H1 (cell line): ENCODE data around the gene CRYBG1. TPM values are rescaled to one million over a fixed set of nuclear protein-coding genes. Genes with fewer than 3 reads are reported as not detected.

ENCODE experiments used
- CTCF ChIA-PET: fragments of 300-600 bp; sonication (Branson Sonifier 250); formaldehyde crosslinking; loops from one replicate; lab custom pipeline; 2021; ENCODE audit not compliant: partially characterized antibody; lab: Charles Lee
- POLR2A ChIA-PET: fragments of 300-600 bp; sonication (Branson Sonifier 250); formaldehyde crosslinking; loops from one replicate; lab custom pipeline; 2021; ENCODE audit warnings: inconsistent platforms; ENCODE audit not compliant: partially characterized antibody; lab: Charles Lee
- DNase-seq, 2 experiments: peaks; one replicate each; pipeline versions ENCODE4 v3.0.0 to v3.0.0-alpha.2; 2010 to 2022; ENCODE audit warnings: low spot score in 2 of 2, low read depth in 1 of 2, mixed read lengths in 1 of 2
- FAIRE-seq: peaks from 2 replicates; lab custom pipeline; 2011; peaks lifted over from hg19 to GRCh38; lab: Jason Lieb, UNC
- H2AFZ ChIP-seq: 2 replicates; pipeline ENCODE4 v1.8.1; 2012; ENCODE audit warnings: low read length, inconsistent platforms
- H2AK5ac ChIP-seq: 2 replicates; pipeline ENCODE4 v1.6.1; 2013; ENCODE audit warnings: low read depth, low read length
- H2BK120ac ChIP-seq: replicated peaks from 2 replicates; pipeline ENCODE3; 2013; ENCODE audit warnings: low read depth, low read length, inconsistent platforms
- H2BK12ac ChIP-seq: 2 replicates; pipeline ENCODE4 v1.6.1; 2013; ENCODE audit warnings: low read depth, low read length
- H2BK15ac ChIP-seq: 2 replicates; pipeline ENCODE4 v1.6.1; 2013; ENCODE audit warnings: low read length
- H2BK20ac ChIP-seq: 2 replicates; pipeline ENCODE4 v1.6.1; 2013; ENCODE audit warnings: low read length
- H2BK5ac ChIP-seq: 2 replicates; pipeline ENCODE4 v1.6.1; 2013; ENCODE audit warnings: low read depth, low read length
- H3K14ac ChIP-seq: 2 replicates; pipeline ENCODE4 v1.6.1; 2013; ENCODE audit warnings: inconsistent platforms; ENCODE audit not compliant: insufficient read length
- H3K18ac ChIP-seq: 2 replicates; pipeline ENCODE4 v1.6.1; 2013; ENCODE audit warnings: low read length; ENCODE audit errors: extremely low read depth
- H3K23ac ChIP-seq: 2 replicates; pipeline ENCODE4 v1.6.1; 2013; ENCODE audit warnings: inconsistent platforms; ENCODE audit not compliant: insufficient read length
- H3K23me2 ChIP-seq: 2 replicates; pipeline ENCODE4 v1.6.1; 2013; ENCODE audit warnings: low read depth, low read length
- H3K27ac ChIP-seq: 2 replicates; pipeline ENCODE4 v1.6.1; 2011; ENCODE audit warnings: low read depth, low read length, inconsistent platforms
- H3K27me3 ChIP-seq, 4 experiments: replicated peaks in 1 of 4; 1 replicate in 1 of 4; 2 replicates in 3 of 4; pipeline versions ENCODE4 v1.6.1 to v1.8.1; 2011 to 2013; ENCODE audit warnings: low read length in 3 of 4, mild to moderate bottlenecking in 3 of 4, inconsistent platforms in 2 of 4, mixed read lengths in 2 of 4, moderate library complexity in 1 of 4; ENCODE audit not compliant: control insufficient read depth in 3 of 4, insufficient read depth in 3 of 4; ENCODE audit errors: extremely low read depth in 1 of 4
- H3K36me3 ChIP-seq, 4 experiments: 2 replicates each; pipeline versions ENCODE4 v1.6.1 to v1.8.1; 2011 to 2013; ENCODE audit warnings: mild to moderate bottlenecking in 4 of 4, low read length in 3 of 4, moderate library complexity in 2 of 4, control low read depth in 1 of 4, inconsistent platforms in 1 of 4; ENCODE audit not compliant: insufficient read depth in 4 of 4, control insufficient read depth in 2 of 4
- H3K4ac ChIP-seq: replicated peaks from 2 replicates; pipeline ENCODE3; 2013; ENCODE audit warnings: low read length, low read depth, mixed read lengths, inconsistent platforms; ENCODE audit not compliant: insufficient read length
- H3K4me1 ChIP-seq, 4 experiments: replicated peaks in 1 of 4; 1 replicate in 1 of 4; 2 replicates in 3 of 4; pipeline versions ENCODE4 v1.6.1 to v1.8.1; 2011 to 2013; ENCODE audit warnings: low read length in 3 of 4, inconsistent platforms in 2 of 4, mixed read lengths in 1 of 4; ENCODE audit not compliant: insufficient read depth in 4 of 4, control insufficient read depth in 3 of 4
- H3K4me2 ChIP-seq, 2 experiments: 2 replicates each; pipeline versions ENCODE4 v1.6.1 to v1.8.1; 2011 to 2013; ENCODE audit warnings: low read depth in 2 of 2, low read length in 2 of 2, control low read depth in 1 of 2, inconsistent platforms in 1 of 2, mild to moderate bottlenecking in 1 of 2; ENCODE audit not compliant: insufficient read depth in 1 of 2
- H3K4me3 ChIP-seq, 4 experiments: fragments of 200-600, 300-600 bp in 1 of 4; sonication (generic), shearing (Covaris generic), sonication (Bioruptor Twin) in 1 of 4; 2 replicates each; pipeline versions ENCODE4 v1.5.1 to v1.8.1; 2011 to 2016; ENCODE audit warnings: low read length in 4 of 4, low read depth in 3 of 4, control low read depth in 2 of 4, inconsistent platforms in 2 of 4, mild to moderate bottlenecking in 2 of 4, mixed read lengths in 1 of 4, moderate library complexity in 1 of 4; ENCODE audit not compliant: insufficient read depth in 2 of 4; ENCODE audit errors: extremely low read depth in 1 of 4
- H3K56ac ChIP-seq: replicated peaks from 2 replicates; pipeline ENCODE3; 2013; ENCODE audit warnings: low read depth, mild to moderate bottlenecking, mixed read lengths, low read length, inconsistent platforms; ENCODE audit not compliant: insufficient read length
- H3K79me1 ChIP-seq: 2 replicates; pipeline ENCODE4 v1.6.1; 2013; ENCODE audit warnings: low read depth, low read length, control low read depth
- H3K79me2 ChIP-seq, 2 experiments: 2 replicates each; pipeline versions ENCODE4 v1.6.1 to v1.8.1; 2012 to 2013; ENCODE audit warnings: low read length in 2 of 2, mild to moderate bottlenecking in 2 of 2, inconsistent platforms in 1 of 2; ENCODE audit not compliant: insufficient read depth in 2 of 2, control insufficient read depth in 1 of 2
- H3K9ac ChIP-seq, 4 experiments: replicated peaks in 1 of 4; 1 replicate in 1 of 4; 2 replicates in 3 of 4; pipeline versions ENCODE4 v1.6.1 to v1.8.1; 2011 to 2013; ENCODE audit warnings: low read depth in 3 of 4, low read length in 3 of 4, control low read depth in 2 of 4, mild to moderate bottlenecking in 2 of 4, moderate library complexity in 2 of 4, inconsistent platforms in 1 of 4; ENCODE audit errors: extremely low read depth in 1 of 4
- H3K9me3 ChIP-seq, 2 experiments: 2 replicates each; pipeline versions ENCODE4 v1.6.1 to v1.8.1; 2012 to 2013; ENCODE audit warnings: mild to moderate bottlenecking in 2 of 2, moderate library complexity in 2 of 2, control low read depth in 1 of 2, inconsistent platforms in 1 of 2, low read depth in 1 of 2, low read length in 1 of 2, mixed read lengths in 1 of 2; ENCODE audit not compliant: insufficient read depth in 2 of 2
- H4K20me1 ChIP-seq, 2 experiments: replicated peaks in 1 of 2; 2 replicates each; pipeline versions ENCODE3 to v1.8.1; 2011 to 2013; ENCODE audit warnings: inconsistent platforms in 2 of 2, low read length in 2 of 2, mild to moderate bottlenecking in 1 of 2; ENCODE audit not compliant: insufficient read depth in 2 of 2, control insufficient read depth in 1 of 2
- H4K5ac ChIP-seq: 2 replicates; pipeline ENCODE4 v1.6.1; 2013; ENCODE audit warnings: low read length, low read depth, mixed read lengths, inconsistent platforms; ENCODE audit not compliant: insufficient read length
- H4K8ac ChIP-seq: 2 replicates; pipeline ENCODE4 v1.8.0; 2013; ENCODE audit warnings: mild to moderate bottlenecking, moderate library complexity, low read length, inconsistent platforms; ENCODE audit not compliant: insufficient read depth; ENCODE audit errors: extremely low read depth
- H4K91ac ChIP-seq: replicated peaks from 2 replicates; pipeline ENCODE3; 2013; ENCODE audit warnings: low read length, mixed read lengths, inconsistent platforms; ENCODE audit not compliant: insufficient read length
- ATF3 ChIP-seq: IDR thresholded peaks from 2 replicates; pipeline ENCODE4 v1.6.1; 2011; ENCODE audit warnings: low read depth, mild to moderate bottlenecking, low read length; ENCODE audit not compliant: insufficient read depth
- BRCA1 ChIP-seq: IDR thresholded peaks from 2 replicates; pipeline ENCODE4 v1.6.1; 2012; ENCODE audit warnings: low read depth, low read length, improper control_type of control experiment
- CBX5 ChIP-seq: fragments of 300-800, 300-1000 bp; sonication (generic); IDR thresholded peaks from 2 replicates; pipeline ENCODE4 v1.7.1; 2016; ENCODE audit warnings: antibody characterized with exemption, low read length, low read depth
- KDM1A ChIP-seq: fragments of 200-600, 300-600 bp; sonication (generic); IDR thresholded peaks from 2 replicates; pipeline ENCODE4 v1.7.1; 2016; ENCODE audit warnings: mild to moderate bottlenecking, low read length, borderline replicate concordance
- MAFK ChIP-seq: IDR thresholded peaks from 2 replicates; pipeline ENCODE4 v1.6.1; 2012; ENCODE audit warnings: low read depth, mild to moderate bottlenecking, improper control_type of control experiment, low read length
- RBBP5 ChIP-seq: IDR thresholded peaks from 2 replicates; pipeline ENCODE4 v1.7.1; 2012; ENCODE audit warnings: low read depth, mild to moderate bottlenecking, inconsistent platforms, low read length, moderate library complexity, borderline replicate concordance
- RNF2 ChIP-seq: fragments of 200-900, 300-1000 bp; sonication (generic); IDR thresholded peaks from 2 replicates; pipeline ENCODE4 v1.7.1; 2016; ENCODE audit warnings: borderline replicate concordance, low read depth, mild to moderate bottlenecking, antibody characterized with exemption, low read length; ENCODE audit not compliant: poor library complexity, severe bottlenecking; ENCODE audit errors: missing control alignments
- TAF1 ChIP-seq: IDR thresholded peaks from 2 replicates; pipeline ENCODE4 v1.6.1; 2011; ENCODE audit warnings: mild to moderate bottlenecking, low read depth, low read length
- TEAD4 ChIP-seq: IDR thresholded peaks from 2 replicates; pipeline ENCODE4 v1.6.1; 2012; ENCODE audit warnings: low read depth, low read length, inconsistent platforms, mixed read lengths
- ZNF274 ChIP-seq: IDR thresholded peaks from 2 replicates; pipeline ENCODE4 v1.7.0; 2012; ENCODE audit warnings: low read length, borderline replicate concordance; ENCODE audit errors: extremely low read depth
- WGBS, 2 experiments: shearing (Covaris generic) in 1 of 2; methylation state at CpG; one replicate each; pipeline versions ENCODE4 v1.1.6 to v1.1.7; 2013 to 2015; ENCODE audit warnings: low lambda C conversion rate in 2 of 2, mixed read lengths in 2 of 2, inconsistent platforms in 1 of 2, low coverage in 1 of 2, missing lambda C conversion rate in 1 of 2; ENCODE audit not compliant: insufficient replicate concordance in 2 of 2, insufficient coverage in 1 of 2, insufficient read length in 1 of 2; ENCODE audit errors: extremely low coverage in 1 of 2, missing lambda C conversion rate in 1 of 2; 5-methylcytosine and 5-hydroxymethylcytosine counted together
- polyA plus RNA-seq, 7 experiments: library from polyadenylated mRNA; depleted of rRNA in 3 of 7; stranded (reverse) in 5 of 7; unstranded in 2 of 7; fragments of >200 nt in 5 of 7; fragments of 200-250 nt in 2 of 7; gene quantifications; 1 replicate in 5 of 7; 2 replicates in 1 of 7; 4 replicates in 1 of 7; pipeline versions ENCODE4 v1.2.1 to v1.2.3, GENCODE V29; 2011 to 2013; ENCODE audit warnings: missing spikeins in 2 of 7, mixed read lengths in 2 of 7
- total RNA-seq: library from RNA; stranded (reverse); fragmentation: NEBNext Ultra II Directional; extraction: Animal tissue kit (Norgen Biotek cat#: 25700); gene quantifications from 2 replicates; pipeline ENCODE4 v1.2.1, GENCODE V29; 2021

The CRYBG1 gene
- total and polyA plus RNA-seq, 2 of the 8 experiments (the other 6 are each of a cell fraction or from before 2014, with no cell fraction given) = 2.2 to 11.6 TPM

DNA sequence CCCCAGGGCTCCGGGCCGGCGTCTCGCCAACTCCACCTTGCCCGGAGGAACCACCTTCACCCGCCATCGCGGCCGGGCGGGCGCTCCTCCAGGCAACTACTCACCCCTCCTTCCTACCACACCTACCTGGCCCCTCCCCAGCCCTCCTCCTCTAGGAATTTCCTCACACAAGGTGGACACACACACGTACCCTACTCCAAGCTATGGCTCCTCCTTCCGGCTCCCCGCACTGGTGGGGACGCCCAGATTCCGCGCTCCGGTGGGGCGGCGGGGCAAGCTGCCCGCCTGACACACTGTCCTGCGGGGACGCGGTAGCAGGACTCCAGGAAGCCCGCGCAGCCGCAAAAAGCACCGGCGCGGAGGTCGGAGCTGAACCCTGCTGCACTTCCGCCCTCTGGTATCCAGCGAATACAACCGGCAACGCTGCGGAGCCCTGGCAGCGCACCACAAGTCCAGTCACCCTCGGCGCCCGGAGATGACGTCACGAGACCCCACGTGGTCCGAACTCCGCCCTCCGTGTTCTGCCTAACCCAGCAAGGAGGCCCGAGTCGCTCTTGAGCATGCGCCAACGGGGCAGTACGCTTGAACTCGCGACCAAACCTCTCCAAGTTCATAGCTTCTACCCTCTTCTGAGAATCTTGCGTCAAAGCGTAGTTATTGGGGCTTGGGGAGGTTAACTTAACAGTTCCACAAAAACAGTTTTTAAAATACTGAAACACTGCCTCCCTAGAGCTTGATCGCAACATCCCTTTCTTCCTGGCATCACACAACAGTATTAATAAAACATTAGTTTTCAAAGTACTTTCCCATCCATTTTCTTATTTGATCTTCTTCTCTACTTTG, 35.0 kb upstream of the CRYBG1 start, which contains the start of gene ATG5:
ATG5 (minus strand) TSS at position 425 of the 843 bp plus-strand sequence. CDS start 9,552 bp downstream, outside the sequence.
- peak within 1 kb of the TSS; percentile 77 for H4K5ac ChIP-seq
- H2BK15ac ChIP-seq = 0 out of 2 replicates have a peak within 1 kb of the TSS, but pooled peaks have one; percentile 36
- peak within 1 kb of the TSS; percentile 61 for H3K18ac ChIP-seq
- no peaks in the 10 kb centered on the region; the same call in 1 of the 2 replicates for H3K23me2 ChIP-seq
- ChIA-PET POLR2A (interaction anchor here (0.7 to 1.7 kb wide), 13 partner anchors 10 to 790 kb away, joined by 3 to 7 read pairs (median 4); partner anchors contain the start of genes BEND3 and CRYBG1), CTCF (interaction anchor here (0.7 to 1.4 kb wide), 2 partner anchors 9 to 14 kb away, joined by 3 to 4 read pairs; no protein-coding TSS in a partner anchor)
- H2BK20ac ChIP-seq = no peak within 1 kb of the TSS
- no peak within 1 kb of the TSS for H3K23ac ChIP-seq
- DNase-seq = peak; percentile 99 to 100
- peak within 1 kb of the TSS; percentile 96 for H4K8ac ChIP-seq
- peak; percentile 93 for FAIRE-seq
- H2AFZ ChIP-seq = peak within 1 kb of the TSS; percentile 76
- H2BK12ac ChIP-seq = no peak within 1 kb of the TSS
- H3K36me3 ChIP-seq = no peaks in the 10 kb centered on the region
- WGBS, 2 experiments = 5% methylated on average over 49 of the region's 56 CpGs; no CpG with 5 or more reads in 1 of the 2 experiments
- H3K56ac ChIP-seq = peak within 1 kb of the TSS; percentile 70
- no peak within 1 kb of the TSS for H2BK120ac ChIP-seq
- no peaks in the 10 kb centered on the region; a peak in 2 of 7 replicates for H3K27me3 ChIP-seq
- peaks cover 2 to 4% of the 10 kb centered on the region in 2 experiments for H4K20me1 ChIP-seq
- peak within 1 kb of the TSS; percentile 57 to 82 (median 78) for H3K9ac ChIP-seq
- no peak within 1 kb of the TSS for H3K4ac ChIP-seq
- H4K91ac ChIP-seq = peak within 1 kb of the TSS; percentile 44
- peak within 1 kb of the TSS; percentile 73 to 94 (median 90) for H3K4me3 ChIP-seq
- H3K79me2 ChIP-seq = peaks cover 16 to 44% of the 10 kb centered on the region in 2 experiments
- no peak within 1 kb of the TSS for H3K14ac ChIP-seq
- H3K27ac ChIP-seq = peak within 1 kb of the TSS; percentile 92
- H3K79me1 ChIP-seq = peaks cover 7% of the 10 kb centered on the region
- peak within 1 kb of the TSS; percentile 91 for H2BK5ac ChIP-seq
- H3K9me3 ChIP-seq = no peaks in the 10 kb centered on the region
- H2AK5ac ChIP-seq = no peak within 1 kb of the TSS
- peaks cover 0 to 6% (median 0%) of the 10 kb centered on the region in 4 experiments; a peak in 2 of 7 replicates for H3K4me1 ChIP-seq
- peak within 1 kb of the TSS; percentile 58 to 72 for H3K4me2 ChIP-seq
- TF ChIP-seq KDM1A (no peak), MAFK (peak; percentile 52; the same call in 1 of the 2 replicates), ATF3 (peak; percentile 97), RNF2 (no peak), CBX5 (no peak), ZNF274 (no peak), RBBP5 (peak; percentile 94; the same call in 1 of the 2 replicates), TAF1 (peak; percentile 92), BRCA1 (peak; percentile 25; the same call in 1 of the 2 replicates), TEAD4 (peak; percentile 66)
